Neural crest cell (in vitro differentiated cells): ENCODE results near the gene IL6ST. TPM values are rescaled to one million over a fixed set of nuclear protein-coding genes. Genes with fewer than 3 reads are reported as not detected.

Source experiments
- DNase-seq: peaks from one replicate; pipeline ENCODE4 v3.0.0; 2021; ENCODE audit warnings: low read depth, mixed read lengths, low spot score
- H3K27ac Mint-ChIP-seq: one replicate; pipeline ENCODE4 v1.8.0; 2021; ENCODE audit warnings: mild to moderate bottlenecking, mixed read lengths; ENCODE audit not compliant: unreplicated experiment
- H3K27me3 Mint-ChIP-seq: 2 replicates; pipeline ENCODE4 v1.8.0; 2021; ENCODE audit warnings: low read depth, mild to moderate bottlenecking, mixed read lengths
- H3K36me3 Mint-ChIP-seq: 2 replicates; pipeline ENCODE4 v1.8.0; 2021; ENCODE audit warnings: low read depth, mild to moderate bottlenecking, mixed read lengths
- H3K4me1 Mint-ChIP-seq: 2 replicates; pipeline ENCODE4 v1.8.0; 2021; ENCODE audit warnings: mixed read lengths
- H3K4me3 Mint-ChIP-seq: one replicate; pipeline ENCODE4 v1.8.0; 2021; ENCODE audit warnings: mild to moderate bottlenecking, mixed read lengths
- H3K9me3 Mint-ChIP-seq: 2 replicates; pipeline ENCODE4 v1.8.0; 2021; ENCODE audit warnings: mixed read lengths
- total RNA-seq: library from RNA; stranded (reverse); gene quantifications from 2 replicates; pipeline ENCODE4 v1.2.1, GENCODE V29; 2021
- TF ChIP-seq, protein P1 (sequence below): fragments of 200-600 bp; sonication (generic); conservative IDR thresholded peaks from 2 replicates; pipeline ENCODE4 v1.5.0; 2021; ENCODE audit warnings: antibody characterized with exemption, mild to moderate bottlenecking

Gene IL6ST
- total RNA-seq, 1 donor from 2014 or later, result 39.6 TPM

DNA sequence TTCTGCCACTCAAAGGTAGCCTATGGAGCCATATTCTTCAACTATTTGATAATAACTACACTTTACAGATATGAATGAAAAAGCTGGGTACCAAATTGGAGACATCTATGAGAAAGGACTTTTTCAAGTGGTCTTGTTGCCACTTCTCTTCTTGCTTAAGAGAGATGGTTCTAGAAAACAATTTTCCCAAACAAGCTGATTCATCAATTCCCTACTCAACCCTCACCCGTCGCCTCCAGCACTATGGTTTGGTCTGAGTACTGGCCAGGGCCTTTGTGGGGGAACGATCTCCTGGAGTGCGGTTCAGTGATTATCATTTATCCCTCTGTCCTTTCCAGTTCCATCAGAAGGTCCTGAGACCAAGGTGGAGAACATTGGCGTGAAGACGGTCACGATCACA is 86.8 kb downstream of the IL6ST start:
- H3K36me3 Mint-ChIP-seq, result no peaks in the 10 kb centered on the region
- TF ChIP-seq, protein P1, sequence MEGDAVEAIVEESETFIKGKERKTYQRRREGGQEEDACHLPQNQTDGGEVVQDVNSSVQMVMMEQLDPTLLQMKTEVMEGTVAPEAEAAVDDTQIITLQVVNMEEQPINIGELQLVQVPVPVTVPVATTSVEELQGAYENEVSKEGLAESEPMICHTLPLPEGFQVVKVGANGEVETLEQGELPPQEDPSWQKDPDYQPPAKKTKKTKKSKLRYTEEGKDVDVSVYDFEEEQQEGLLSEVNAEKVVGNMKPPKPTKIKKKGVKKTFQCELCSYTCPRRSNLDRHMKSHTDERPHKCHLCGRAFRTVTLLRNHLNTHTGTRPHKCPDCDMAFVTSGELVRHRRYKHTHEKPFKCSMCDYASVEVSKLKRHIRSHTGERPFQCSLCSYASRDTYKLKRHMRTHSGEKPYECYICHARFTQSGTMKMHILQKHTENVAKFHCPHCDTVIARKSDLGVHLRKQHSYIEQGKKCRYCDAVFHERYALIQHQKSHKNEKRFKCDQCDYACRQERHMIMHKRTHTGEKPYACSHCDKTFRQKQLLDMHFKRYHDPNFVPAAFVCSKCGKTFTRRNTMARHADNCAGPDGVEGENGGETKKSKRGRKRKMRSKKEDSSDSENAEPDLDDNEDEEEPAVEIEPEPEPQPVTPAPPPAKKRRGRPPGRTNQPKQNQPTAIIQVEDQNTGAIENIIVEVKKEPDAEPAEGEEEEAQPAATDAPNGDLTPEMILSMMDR, result no peak

DNA sequence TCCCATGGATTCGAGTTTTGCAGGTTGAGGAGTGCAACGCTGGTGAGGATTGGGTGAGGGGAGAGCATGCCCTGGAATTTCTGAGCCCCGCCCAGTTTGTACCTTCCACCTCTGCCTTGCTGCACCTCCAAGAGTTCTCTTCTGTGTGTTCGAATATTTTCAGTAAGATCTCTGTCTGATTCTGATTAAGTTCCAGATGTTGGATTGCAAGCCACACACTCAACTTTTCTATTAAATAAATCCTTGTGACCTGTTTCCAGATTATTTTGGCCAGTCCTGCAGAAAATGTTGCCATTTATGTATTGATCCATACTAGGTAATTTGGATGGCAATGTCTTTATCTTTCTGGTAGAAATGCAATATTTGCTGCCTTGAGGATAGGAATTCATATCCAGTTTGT is 89.5 kb downstream of the IL6ST start:
- Mint-ChIP-seq H3K4me1 (no peaks in the 10 kb centered on the region), H3K27ac (no peak overlapping the region), H3K4me3 (no peak overlapping the region), H3K27me3 (no peaks in the 10 kb centered on the region), H3K36me3 (no peaks in the 10 kb centered on the region), H3K9me3 (no peaks in the 10 kb centered on the region)
- TF ChIP-seq, protein P1, result no peak
- no peak for DNase-seq

More for the DNA sequence above, 86.8 kb downstream of the IL6ST start:
- Mint-ChIP-seq H3K9me3 (no peaks in the 10 kb centered on the region), H3K4me1 (no peaks in the 10 kb centered on the region), H3K27me3 (no peaks in the 10 kb centered on the region), H3K4me3 (no peak overlapping the region), H3K27ac (no peak overlapping the region)
- no peak for DNase-seq

DNA sequence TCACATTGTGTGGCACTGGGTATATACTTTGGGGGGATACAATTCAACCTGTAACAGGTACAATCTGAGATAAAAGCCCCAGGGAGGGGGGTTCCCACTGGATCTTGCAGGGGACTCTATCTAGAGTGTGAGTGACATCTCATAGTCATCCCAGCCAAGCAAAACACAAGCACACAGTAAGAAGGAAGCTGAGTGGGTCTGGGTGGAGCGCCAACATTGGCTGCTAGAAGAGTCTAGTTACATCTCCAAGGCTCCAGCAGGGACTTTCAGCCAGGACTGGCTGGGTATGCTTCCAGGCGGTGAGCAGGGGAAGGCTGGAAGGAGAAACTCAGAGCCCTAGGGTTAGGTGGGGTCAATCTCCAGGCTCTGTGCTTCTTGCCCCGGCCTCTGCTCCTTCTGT is 90.6 kb downstream of the IL6ST start:
- no peaks in the 10 kb centered on the region for H3K27me3 Mint-ChIP-seq
- TF ChIP-seq, protein P1, result no peak
- H3K4me1 Mint-ChIP-seq, result no peaks in the 10 kb centered on the region
- H3K36me3 Mint-ChIP-seq, result no peaks in the 10 kb centered on the region
- no peak for DNase-seq
- no peaks in the 10 kb centered on the region for H3K9me3 Mint-ChIP-seq
- H3K4me3 Mint-ChIP-seq, result no peak overlapping the region
- H3K27ac Mint-ChIP-seq, result no peak overlapping the region

DNA sequence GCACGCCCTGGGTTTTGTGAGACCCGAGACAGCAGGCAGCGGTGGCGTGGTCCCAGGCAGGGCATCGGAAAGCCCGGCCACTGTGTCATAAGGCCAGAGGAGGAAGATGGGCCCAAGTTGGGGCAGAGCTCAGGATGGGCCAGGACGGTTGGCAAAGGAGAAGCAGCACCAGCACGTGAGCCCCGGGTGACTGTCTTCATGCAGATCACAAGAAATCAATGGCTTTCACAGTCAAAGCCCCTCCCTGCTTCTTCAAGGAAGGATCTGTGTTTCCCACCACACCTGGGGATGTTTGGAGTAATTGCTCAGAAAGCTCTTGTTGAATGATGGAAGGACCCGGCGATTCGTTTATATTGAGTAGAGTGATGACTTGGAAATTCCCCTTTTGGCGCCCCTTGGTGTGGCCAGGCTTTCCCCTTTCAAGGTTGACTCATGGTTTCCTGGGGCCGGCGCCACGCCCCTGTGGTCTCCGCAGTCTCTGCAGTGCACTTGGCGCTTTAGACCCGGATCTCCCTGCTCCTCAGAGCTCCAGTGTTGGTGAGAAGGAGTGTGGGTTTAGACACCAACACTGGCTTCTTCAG is 91.6 kb downstream of the IL6ST start:
- Mint-ChIP-seq H3K4me1 (no peaks in the 10 kb centered on the region), H3K9me3 (no peaks in the 10 kb centered on the region), H3K36me3 (no peaks in the 10 kb centered on the region), H3K27ac (no peak overlapping the region), H3K27me3 (no peaks in the 10 kb centered on the region), H3K4me3 (no peak overlapping the region)
- no peak for DNase-seq
- TF ChIP-seq, protein P1, result no peak

DNA sequence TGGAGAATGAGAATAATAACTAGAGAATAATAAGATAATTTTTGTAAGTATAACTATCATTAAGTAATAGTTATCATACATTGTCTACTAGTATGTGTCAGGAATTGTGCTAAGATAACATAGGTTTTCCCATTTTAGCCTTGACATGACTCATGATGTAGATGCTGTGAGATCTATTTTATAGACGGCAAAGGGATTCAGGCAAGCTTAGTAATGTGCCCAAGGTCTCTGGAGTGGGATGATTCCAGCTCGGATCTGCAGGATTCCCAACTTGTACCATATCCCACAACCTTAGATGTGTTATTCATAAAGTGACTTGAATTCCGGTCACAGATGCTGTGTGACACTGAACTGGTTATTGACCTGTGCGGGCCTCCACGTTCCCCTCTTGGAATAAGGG is 92.1 kb downstream of the IL6ST start:
- no peaks in the 10 kb centered on the region for H3K9me3 Mint-ChIP-seq
- no peak overlapping the region for H3K27ac Mint-ChIP-seq
- no peaks in the 10 kb centered on the region for H3K36me3 Mint-ChIP-seq
- no peak for DNase-seq
- H3K27me3 Mint-ChIP-seq, result no peaks in the 10 kb centered on the region
- H3K4me1 Mint-ChIP-seq, result no peaks in the 10 kb centered on the region
- TF ChIP-seq, protein P1, result no peak
- H3K4me3 Mint-ChIP-seq, result no peak overlapping the region
